KOPT-K1 (cell line): ENCODE measurements around the gene ZSCAN30.

Source experiments
- H3K27ac ChIP-seq: fragments of 200-600 bp; sonication (generic); 2 replicates; pipeline ENCODE4 v1.5.1; 2016; ENCODE audit warnings: antibody characterized with exemption, mild to moderate bottlenecking, low read depth, low read length; ENCODE audit not compliant: poor library complexity, severe bottlenecking
- H3K36me3 ChIP-seq: fragments of 200-600 bp; sonication (generic); 2 replicates; pipeline ENCODE4 v1.5.1; 2017; ENCODE audit warnings: antibody characterized with exemption, mild to moderate bottlenecking, low read length, moderate library complexity; ENCODE audit not compliant: insufficient read depth
- H3K9me3 ChIP-seq: fragments of 200-600 bp; sonication (generic); 2 replicates; pipeline ENCODE4 v1.5.1; 2017; ENCODE audit warnings: antibody characterized with exemption, low read length, mild to moderate bottlenecking; ENCODE audit not compliant: insufficient read depth, poor library complexity, severe bottlenecking

The ZSCAN30 gene

DNA sequence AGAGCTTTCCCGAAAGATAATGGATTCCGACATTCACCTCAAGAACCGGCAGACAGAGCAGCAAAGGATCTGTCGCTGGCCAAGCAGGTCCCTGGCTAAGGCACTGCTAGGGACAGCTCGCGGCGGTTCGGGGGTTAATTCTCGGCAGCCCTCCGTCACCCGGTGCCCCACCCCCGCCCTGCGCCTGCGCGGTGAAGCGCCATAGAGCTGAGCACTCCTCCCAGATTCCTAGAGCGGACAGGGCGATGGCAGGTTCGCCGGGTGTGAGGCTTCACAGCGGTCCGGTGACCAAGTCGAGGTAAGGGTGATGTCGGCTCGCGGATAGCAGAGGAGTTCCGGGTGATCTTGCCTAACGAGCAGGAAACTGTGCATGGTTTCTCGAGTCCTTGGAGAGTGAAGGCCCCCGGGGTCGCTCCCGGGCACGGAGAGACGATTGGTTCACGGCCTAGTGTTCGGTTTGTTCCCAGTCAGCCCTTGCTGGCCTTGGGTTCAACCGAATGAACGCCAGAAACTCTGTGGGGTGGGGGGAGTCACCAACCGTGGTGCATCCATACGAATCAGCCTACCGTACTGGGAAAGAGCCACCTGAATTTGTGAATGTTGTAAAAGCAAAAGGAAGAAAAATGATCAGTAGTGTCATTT lies at the start of gene ZSCAN30:
Gene ZSCAN30, minus strand, starts transcription at position 136 of the 642 bp plus-strand sequence. CDS start 25,877 bp downstream, outside the sequence.
- Histone ChIP-seq H3K27ac (peak within 1 kb of the TSS; percentile 83), H3K36me3 (peaks cover 32% of the 10 kb centered on the region), H3K9me3 (peaks cover 15% of the 10 kb centered on the region)

DNA sequence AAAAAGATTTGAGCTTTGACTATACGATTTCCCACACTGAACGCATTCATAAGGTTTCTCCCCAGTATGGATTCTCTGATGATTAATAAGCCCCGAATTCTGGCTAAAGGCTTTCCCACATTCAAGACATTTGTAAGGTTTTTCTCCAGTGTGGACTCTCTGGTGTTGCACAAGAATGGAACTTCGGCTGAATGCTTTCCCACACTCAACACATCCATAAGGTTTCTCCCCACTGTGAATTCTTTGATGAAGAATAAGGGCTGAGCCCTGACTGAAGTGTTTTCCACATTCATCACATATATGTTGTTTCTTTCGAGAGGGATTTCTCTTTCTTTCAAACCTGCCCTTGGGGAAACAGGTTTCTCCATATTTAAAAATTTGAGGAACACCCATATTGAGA lies 47.3 kb upstream of the ZSCAN30 start:
- peaks cover 100% of the 10 kb centered on the region for H3K36me3 ChIP-seq
- no peaks in the 10 kb centered on the region for H3K9me3 ChIP-seq
- H3K27ac ChIP-seq = no peak overlapping the region

DNA sequence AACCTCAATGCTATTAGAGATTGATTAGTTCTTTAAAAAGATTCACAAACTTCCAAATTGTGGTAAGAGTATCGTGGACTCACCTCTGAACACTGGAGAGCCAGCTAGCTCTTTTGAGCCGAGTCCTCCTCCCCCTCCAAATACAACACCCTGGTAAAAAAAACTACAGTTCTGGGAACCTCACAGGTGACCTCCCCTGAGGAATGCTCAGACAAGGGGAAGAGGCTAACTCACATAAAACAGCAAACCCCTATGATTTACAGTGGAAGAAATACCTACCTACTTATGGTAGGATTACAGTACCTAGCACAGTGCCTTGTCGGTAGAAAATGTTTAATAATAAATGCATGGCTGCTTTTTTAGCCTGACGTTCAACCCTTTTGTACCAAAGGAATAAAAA lies 45.8 kb upstream of the ZSCAN30 start:
- H3K9me3 ChIP-seq = no peaks in the 10 kb centered on the region
- H3K36me3 ChIP-seq = peaks cover 99% of the 10 kb centered on the region
- H3K27ac ChIP-seq = no peak overlapping the region

DNA sequence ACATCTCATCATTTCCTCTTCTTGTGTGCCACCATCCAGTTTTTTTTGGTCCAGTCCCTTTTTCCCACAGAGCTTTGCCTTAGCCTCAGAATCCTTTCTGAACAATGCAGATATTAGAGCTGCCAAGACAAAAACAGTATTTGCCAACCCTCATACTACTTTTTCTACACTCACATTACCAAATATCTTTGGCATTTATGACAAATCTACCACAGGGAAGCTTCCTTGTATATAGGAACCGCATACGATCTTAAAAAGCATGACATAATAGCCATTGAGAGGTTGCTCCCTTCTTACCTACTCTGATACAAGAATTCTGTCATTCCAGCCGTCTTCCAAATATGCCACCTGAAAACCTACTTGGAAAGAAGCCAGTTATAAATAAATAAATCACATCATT lies 44.8 kb upstream of the ZSCAN30 start:
- H3K36me3 ChIP-seq = peaks cover 89% of the 10 kb centered on the region
- H3K27ac ChIP-seq = no peak overlapping the region
- no peaks in the 10 kb centered on the region for H3K9me3 ChIP-seq

DNA sequence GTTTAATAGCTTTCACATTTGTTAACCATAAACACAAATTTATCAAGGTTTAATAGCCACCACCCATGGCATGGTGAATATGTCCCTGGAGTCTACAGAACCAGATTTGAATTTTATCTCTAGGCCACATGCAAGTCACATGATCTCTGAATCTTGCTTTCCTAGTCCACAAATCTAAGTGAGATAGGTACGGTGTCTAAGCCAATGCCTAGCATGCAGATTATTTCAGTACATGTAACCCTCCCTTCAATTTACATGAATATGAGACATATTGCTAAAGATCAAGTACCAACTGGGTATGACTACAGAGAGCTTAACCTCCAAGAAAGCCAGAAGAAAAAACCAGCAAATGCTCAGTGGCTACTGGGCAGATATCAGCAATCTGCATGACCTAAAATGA lies 44.2 kb upstream of the ZSCAN30 start:
- Histone ChIP-seq H3K27ac (no peak overlapping the region), H3K36me3 (peaks cover 83% of the 10 kb centered on the region), H3K9me3 (no peaks in the 10 kb centered on the region)

DNA sequence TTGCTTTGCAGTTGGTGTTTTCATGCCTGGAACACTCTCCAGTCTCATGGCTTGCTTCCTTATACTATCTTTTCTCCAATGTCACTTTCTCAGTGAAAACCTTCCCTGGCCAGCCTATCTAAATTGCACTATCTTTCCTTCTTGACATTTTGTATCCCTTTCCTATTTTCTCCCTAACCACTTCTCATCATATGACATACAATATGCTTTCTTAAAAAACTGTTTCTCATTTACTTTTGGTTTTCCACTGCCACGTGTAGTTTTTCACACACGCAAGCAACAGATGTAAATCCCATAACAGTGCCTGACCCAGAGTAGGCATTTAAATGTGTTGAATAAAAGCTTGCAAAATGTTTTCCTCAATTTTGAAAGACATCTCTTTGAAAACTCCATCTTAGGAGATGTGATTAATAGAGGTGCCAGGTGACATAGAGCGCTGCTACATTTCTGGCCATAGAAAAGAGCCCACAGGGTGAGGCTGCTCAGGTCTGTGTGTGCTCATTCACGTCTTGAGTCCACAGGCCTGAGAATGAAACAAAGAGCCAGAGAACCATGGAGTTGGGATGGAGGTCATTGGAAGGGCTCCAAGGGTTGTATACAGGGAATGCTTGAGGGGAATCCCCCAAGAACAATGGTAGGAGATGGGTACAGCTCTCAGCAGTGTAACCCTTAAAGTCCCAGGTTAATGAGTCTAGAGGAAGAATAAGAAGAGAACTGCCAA lies 41.5 kb upstream of the ZSCAN30 start:
- H3K36me3 ChIP-seq = peaks cover 56% of the 10 kb centered on the region
- no peaks in the 10 kb centered on the region for H3K9me3 ChIP-seq
- no peak overlapping the region for H3K27ac ChIP-seq

DNA sequence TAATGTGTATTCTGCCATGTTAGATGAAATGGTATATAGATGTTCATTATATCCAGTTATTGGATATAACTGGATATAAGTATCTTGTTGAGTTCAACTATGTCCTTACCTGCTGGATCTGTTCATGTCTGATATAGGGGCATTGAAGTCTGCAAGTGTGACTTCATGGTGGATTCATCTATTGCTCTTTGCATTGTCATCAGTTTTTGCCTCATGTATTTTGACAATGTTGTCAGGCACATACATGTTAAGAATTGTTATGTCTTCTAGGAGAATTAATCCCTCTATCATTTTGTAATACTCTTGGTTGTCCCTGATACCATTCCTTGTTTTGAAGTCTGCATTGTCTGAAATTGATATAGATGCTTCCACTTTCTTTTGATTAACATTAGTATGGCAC lies 38.8 kb upstream of the ZSCAN30 start:
- Histone ChIP-seq H3K9me3 (no peaks in the 10 kb centered on the region), H3K36me3 (peaks cover 29% of the 10 kb centered on the region), H3K27ac (no peak overlapping the region)

DNA sequence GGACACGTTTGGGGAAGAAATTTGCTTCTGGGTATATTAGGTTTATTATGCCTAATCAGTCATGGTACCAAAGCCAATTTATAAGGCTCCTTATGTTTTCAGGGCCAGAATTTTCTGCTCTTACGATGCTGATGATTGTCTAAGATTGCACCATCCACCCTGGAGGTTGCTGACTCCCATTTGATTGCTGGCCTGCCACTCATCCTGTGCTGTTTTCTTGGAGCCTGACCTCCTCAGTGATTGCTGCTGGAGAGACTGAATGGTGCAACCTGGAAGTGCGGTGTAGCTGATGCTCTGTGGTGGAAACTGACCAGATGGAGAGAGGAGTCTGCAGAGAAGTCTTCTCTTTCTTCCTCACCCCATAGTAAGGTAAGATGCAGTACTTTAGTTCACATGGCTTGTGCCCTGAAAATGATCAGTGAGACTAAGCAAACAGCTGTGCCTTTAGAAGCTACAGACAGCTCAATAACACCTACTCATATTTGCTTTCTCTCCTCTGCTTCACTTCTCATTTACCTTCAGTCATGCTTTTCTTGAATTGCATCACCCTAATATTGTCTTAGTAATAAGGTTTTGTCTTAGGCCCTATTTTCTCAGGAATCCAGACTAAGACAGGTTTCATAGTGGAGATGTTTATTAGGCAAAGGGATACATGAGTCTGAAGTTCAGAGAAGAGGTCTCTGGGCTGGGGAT lies 36.8 kb upstream of the ZSCAN30 start:
- Histone ChIP-seq H3K36me3 (peaks cover 9% of the 10 kb centered on the region; the same call in 1 of the 2 replicates), H3K9me3 (no peaks in the 10 kb centered on the region), H3K27ac (no peak overlapping the region)

DNA sequence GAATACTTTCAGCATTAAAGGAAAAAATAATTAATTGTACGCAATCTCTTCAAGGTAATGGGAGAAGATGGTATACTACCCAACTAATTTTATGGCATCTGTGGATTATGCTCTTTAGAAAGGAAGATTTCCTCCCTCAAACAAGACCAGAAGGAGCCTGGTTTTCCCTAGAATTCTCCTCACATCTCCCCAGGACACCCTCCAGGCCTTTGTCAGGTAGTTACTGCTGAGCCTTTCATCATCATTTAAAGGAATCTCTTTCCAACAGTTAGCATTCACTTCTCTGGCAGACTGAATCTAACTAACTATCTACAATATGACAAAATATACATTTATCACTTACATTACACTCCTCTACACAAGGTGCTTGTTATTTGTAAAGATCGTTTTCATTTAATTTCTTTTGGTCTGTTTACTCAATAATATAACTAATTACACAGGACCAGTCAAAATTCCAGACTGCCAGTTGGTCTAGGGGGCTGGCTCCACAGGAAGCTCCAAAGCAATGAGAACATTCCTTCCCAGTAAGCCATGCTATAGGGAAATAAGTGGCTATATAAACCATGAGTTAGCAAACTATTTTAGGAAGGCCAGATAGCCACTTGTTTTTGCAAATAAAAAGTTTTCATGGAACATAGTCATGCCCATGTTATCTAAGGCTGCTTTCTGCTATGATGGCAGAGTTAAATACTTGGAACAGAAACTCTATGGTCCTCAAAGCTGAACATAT lies 35.1 kb upstream of the ZSCAN30 start:
- Histone ChIP-seq H3K36me3 (no peaks in the 10 kb centered on the region), H3K9me3 (no peaks in the 10 kb centered on the region), H3K27ac (no peak overlapping the region)

DNA sequence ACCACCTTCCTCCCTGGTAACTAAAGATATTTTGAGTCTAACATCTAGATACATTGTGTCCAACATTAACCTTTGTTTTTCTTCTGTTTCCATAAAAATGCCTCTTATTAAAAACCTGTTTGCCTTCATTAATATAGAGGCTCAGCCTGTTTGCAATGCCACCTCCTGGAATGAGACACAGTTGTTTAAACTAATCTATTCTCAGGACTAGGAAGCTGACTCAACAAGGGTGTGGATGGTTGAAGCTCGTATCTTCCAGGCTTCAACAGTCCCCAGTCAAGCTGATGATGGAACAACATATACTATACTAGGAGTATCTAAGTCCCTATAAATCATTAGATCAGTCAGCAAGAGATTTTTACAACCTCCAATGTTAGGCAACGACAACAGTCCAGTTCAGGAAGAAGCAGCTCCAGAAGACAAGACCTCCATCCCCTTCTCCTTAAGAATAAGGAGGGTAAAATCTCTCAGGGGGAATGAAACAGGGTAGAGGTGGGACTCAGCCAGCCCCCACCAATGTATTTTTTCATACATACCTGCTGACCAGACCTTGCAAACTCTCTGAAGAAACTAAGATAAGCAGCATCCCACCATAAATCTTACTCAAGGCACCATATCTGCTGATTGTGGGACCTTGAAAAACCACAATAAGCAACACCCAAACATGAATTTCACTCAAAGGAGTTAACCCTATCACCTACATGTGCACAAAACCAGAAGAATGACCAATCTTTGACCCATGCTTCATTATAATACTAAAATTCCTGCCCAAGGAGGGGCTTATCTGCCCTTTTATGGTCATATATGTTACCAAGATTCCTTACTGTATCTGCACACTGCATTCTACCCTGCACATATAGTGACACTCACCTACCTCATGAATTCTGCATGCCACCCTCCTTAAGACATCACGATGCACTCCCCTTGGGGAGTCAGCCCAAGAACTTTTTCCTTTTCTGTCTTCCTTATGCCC lies 32.7 kb upstream of the ZSCAN30 start:
- no peaks in the 10 kb centered on the region for H3K9me3 ChIP-seq
- no peak overlapping the region for H3K27ac ChIP-seq
- H3K36me3 ChIP-seq = no peaks in the 10 kb centered on the region

DNA sequence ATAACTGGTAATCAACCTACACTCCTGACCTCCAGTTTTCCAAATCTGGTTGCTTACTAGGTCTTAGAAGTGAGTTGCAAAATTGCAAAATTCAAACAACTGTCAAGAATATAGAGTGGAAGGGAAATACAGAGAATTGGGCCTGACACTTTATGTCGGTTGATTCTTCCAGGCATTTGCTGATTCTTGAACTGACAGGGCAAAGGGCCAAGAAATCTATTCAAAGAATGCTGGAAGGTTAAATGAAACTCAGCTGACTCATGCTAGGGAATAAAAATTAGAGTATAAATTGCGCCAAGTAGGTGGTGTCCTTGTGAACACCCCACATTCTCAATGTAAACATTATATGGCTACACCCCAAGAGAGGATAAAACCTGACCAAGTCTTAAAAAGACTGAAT lies 21.5 kb upstream of the ZSCAN30 start:
- H3K36me3 ChIP-seq = peaks cover 15% of the 10 kb centered on the region
- H3K27ac ChIP-seq = no peak overlapping the region
- H3K9me3 ChIP-seq = peaks cover 53% of the 10 kb centered on the region

DNA sequence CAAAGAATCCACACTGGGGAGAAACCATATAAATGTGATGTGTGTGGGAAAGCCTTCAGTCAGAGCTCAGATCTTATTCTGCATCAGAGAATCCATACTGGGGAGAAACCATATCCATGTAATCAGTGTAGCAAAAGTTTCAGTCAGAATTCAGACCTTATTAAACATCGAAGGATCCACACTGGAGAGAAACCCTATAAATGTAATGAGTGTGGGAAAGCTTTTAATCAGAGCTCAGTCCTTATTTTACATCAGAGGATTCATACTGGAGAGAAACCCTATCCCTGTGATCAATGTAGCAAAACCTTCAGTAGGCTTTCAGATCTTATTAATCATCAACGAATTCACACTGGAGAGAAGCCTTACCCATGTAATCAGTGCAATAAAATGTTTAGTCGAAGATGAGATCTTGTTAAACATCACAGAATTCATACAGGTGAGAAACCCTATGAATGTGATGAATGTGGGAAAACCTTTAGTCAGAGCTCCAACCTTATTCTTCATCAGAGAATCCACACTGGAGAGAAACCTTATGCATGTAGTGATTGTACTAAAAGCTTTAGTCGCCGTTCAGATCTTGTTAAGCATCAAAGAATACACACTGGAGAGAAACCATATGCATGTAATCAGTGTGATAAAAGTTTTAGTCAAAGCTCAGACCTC lies 16.7 kb upstream of the ZSCAN30 start:
- peaks cover 63% of the 10 kb centered on the region for H3K36me3 ChIP-seq
- H3K9me3 ChIP-seq = peaks cover 92% of the 10 kb centered on the region
- H3K27ac ChIP-seq = no peak overlapping the region

DNA sequence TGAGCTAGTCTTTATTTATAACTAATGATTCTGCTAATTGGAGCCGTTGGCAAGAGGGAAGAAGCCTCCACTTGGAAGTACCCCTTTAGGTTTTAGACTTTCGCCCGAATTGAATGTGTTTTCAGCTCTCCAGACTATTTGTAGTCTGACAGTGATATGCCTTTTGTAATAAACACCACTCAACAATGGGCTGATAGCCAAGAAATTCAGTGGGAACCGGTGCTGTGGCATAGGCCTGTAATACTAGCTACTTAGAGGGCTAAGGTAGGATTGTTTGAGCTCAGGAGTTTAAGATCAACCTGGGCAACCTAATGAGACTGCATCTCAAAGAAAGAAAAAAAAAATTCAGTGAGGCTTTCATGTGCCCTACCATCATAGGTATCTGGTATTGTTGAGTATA lies 13.6 kb upstream of the ZSCAN30 start:
- Histone ChIP-seq H3K36me3 (peaks cover 91% of the 10 kb centered on the region), H3K9me3 (peaks cover 98% of the 10 kb centered on the region), H3K27ac (no peak overlapping the region)

DNA sequence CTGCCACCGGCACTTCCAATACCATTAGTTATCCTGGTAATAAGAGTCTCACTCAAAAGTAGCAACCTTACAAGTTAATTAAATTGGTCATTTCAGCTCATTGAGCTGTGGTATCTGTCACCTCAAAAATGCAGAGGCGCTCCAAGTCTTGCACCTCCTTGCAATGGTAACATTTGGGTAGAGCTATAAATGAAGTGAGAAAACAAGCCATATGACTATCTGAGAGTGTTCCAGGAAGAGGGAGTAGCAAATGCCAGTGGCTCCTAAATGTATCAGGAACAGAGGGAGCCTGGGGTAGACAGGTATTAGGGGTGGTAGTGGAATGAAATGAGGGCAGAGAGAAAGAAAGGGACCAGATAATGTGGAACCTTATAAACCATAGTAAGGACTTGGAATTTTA lies 6.0 kb upstream of the ZSCAN30 start:
- Histone ChIP-seq H3K9me3 (peaks cover 33% of the 10 kb centered on the region), H3K36me3 (peaks cover 85% of the 10 kb centered on the region), H3K27ac (no peak overlapping the region)
